SJSA1 (cell line): ENCODE results near the gene ST7. TPM values are rescaled to one million over a fixed set of nuclear protein-coding genes. Genes with fewer than 3 reads are reported as not detected.

Source experiments
- DNase-seq, 2 experiments: peaks; one replicate each; pipeline ENCODE4 v3.0.0-alpha.2; 2015 to 2020; ENCODE audit warnings: low spot score in 2 of 2, low read depth in 1 of 2
- H3K27ac ChIP-seq: fragments of 250-450 bp; sonication (Bioruptor Pico); 2 replicates; pipeline ENCODE4 v1.5.1; 2020; ENCODE audit warnings: mild to moderate bottlenecking, moderate library complexity
- H3K27me3 ChIP-seq: fragments of 250-450 bp; sonication (Bioruptor Pico); replicated peaks from 2 replicates; pipeline ENCODE4 v1.5.1; 2020; ENCODE audit warnings: mild to moderate bottlenecking, moderate library complexity
- H3K36me3 ChIP-seq: fragments of 250-450 bp; sonication (Bioruptor Pico); 2 replicates; pipeline ENCODE4 v1.5.1; 2020; ENCODE audit warnings: mild to moderate bottlenecking
- H3K4me1 ChIP-seq: fragments of 250-450 bp; sonication (Bioruptor Pico); replicated peaks from 2 replicates; pipeline ENCODE4 v1.6.1; 2021; ENCODE audit warnings: mild to moderate bottlenecking
- H3K4me3 ChIP-seq: fragments of 250-450 bp; sonication (Bioruptor Pico); 2 replicates; pipeline ENCODE4 v1.5.1; 2020; ENCODE audit warnings: mild to moderate bottlenecking
- H3K9me3 ChIP-seq: fragments of 250-450 bp; sonication (Bioruptor Pico); replicated peaks from 2 replicates; pipeline ENCODE4 v1.5.1; 2020; ENCODE audit warnings: mild to moderate bottlenecking
- total RNA-seq: library from RNA; depleted of rRNA; stranded (reverse); fragments of >200 nt; shearing (Covaris generic); gene quantifications from 2 replicates; pipeline ENCODE4 v1.2.3, GENCODE V29; 2014

ST7 gene
- total RNA-seq, 1 experiment from 2014 or later: 14.7 TPM

DNA sequence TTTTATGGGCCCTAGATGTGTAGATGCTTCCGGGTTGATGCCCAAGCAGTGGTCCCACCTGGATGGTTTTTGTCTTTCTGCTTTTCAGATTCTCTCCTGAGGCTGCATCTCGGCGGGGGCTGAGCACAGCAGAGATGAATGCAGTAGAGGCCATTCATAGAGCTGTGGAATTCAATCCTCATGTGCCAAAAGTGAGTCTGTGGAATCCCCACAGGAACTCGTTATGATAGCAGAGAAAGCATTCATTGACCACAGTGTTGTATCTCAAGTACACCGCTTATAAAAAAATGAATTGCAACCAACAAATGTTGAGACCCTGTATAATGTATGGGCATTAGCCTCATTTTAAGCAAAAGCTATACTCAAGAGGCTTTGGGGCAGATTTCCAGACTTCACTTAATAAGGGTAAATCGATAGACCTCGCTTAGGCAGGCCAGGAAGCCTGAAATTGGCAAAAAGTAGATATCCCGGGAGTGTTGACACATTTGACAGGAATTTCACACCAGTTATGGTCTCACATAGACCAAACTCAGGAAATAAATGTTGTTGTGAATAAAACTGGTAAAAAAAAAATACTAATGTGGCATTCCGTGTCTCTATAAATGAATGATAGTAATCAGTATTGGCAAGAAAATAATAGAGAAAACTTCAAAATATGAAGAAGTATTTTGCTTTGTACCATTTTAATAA, 237.6 kb downstream of the ST7 start:
- H3K27ac ChIP-seq: no peak overlapping the region
- no peak overlapping the region for H3K4me3 ChIP-seq
- H3K9me3 ChIP-seq: no peaks in the 10 kb centered on the region
- DNase-seq: no peak
- peaks cover 8% of the 10 kb centered on the region for H3K4me1 ChIP-seq
- peaks cover 6% of the 10 kb centered on the region; the same call in 1 of the 2 replicates for H3K36me3 ChIP-seq
- H3K27me3 ChIP-seq: no peaks in the 10 kb centered on the region

GRCh38 chr7:117192108-117192507, 238.8 kb downstream of the ST7 start:
- Histone ChIP-seq H3K4me3 (no peak overlapping the region), H3K27me3 (no peaks in the 10 kb centered on the region), H3K9me3 (no peaks in the 10 kb centered on the region), H3K36me3 (peaks cover 6% of the 10 kb centered on the region; the same call in 1 of the 2 replicates), H3K27ac (no peak overlapping the region), H3K4me1 (peaks cover 8% of the 10 kb centered on the region)
- no peak for DNase-seq

- no peaks in the 10 kb centered on the region for H3K9me3 ChIP-seq
- peaks cover 6% of the 10 kb centered on the region; the same call in 1 of the 2 replicates for H3K36me3 ChIP-seq
- no peak overlapping the region for H3K4me3 ChIP-seq
- no peaks in the 10 kb centered on the region for H3K27me3 ChIP-seq
- H3K27ac ChIP-seq: no peak overlapping the region
- H3K4me1 ChIP-seq: peaks cover 8% of the 10 kb centered on the region
- DNase-seq: peak in 1 of 2 experiments; percentile 20
Observed at GRCh38 chr7:117193564-117193963, 240.3 kb downstream of the ST7 start.

GRCh38 chr7:117194445-117194844, 241.1 kb downstream of the ST7 start:
- Histone ChIP-seq H3K36me3 (peaks cover 6% of the 10 kb centered on the region; the same call in 1 of the 2 replicates), H3K27ac (no peak overlapping the region), H3K4me1 (peaks cover 8% of the 10 kb centered on the region), H3K9me3 (no peaks in the 10 kb centered on the region), H3K27me3 (no peaks in the 10 kb centered on the region), H3K4me3 (no peak overlapping the region)
- DNase-seq: no peak

- no peak for DNase-seq
- H3K4me1 ChIP-seq: peaks cover 8% of the 10 kb centered on the region
- H3K36me3 ChIP-seq: peaks cover 6% of the 10 kb centered on the region; the same call in 1 of the 2 replicates
- no peak overlapping the region for H3K27ac ChIP-seq
- H3K27me3 ChIP-seq: no peaks in the 10 kb centered on the region
- no peak overlapping the region for H3K4me3 ChIP-seq
- H3K9me3 ChIP-seq: no peaks in the 10 kb centered on the region
Observed at GRCh38 chr7:117195361-117196029, 242.2 kb downstream of the ST7 start.

- Histone ChIP-seq H3K9me3 (no peaks in the 10 kb centered on the region), H3K36me3 (no peaks in the 10 kb centered on the region), H3K4me1 (no peaks in the 10 kb centered on the region), H3K27ac (no peak overlapping the region), H3K4me3 (no peak overlapping the region), H3K27me3 (no peaks in the 10 kb centered on the region)
- no peak for DNase-seq
Observed at GRCh38 chr7:117200132-117200531, 246.8 kb downstream of the ST7 start.

DNA sequence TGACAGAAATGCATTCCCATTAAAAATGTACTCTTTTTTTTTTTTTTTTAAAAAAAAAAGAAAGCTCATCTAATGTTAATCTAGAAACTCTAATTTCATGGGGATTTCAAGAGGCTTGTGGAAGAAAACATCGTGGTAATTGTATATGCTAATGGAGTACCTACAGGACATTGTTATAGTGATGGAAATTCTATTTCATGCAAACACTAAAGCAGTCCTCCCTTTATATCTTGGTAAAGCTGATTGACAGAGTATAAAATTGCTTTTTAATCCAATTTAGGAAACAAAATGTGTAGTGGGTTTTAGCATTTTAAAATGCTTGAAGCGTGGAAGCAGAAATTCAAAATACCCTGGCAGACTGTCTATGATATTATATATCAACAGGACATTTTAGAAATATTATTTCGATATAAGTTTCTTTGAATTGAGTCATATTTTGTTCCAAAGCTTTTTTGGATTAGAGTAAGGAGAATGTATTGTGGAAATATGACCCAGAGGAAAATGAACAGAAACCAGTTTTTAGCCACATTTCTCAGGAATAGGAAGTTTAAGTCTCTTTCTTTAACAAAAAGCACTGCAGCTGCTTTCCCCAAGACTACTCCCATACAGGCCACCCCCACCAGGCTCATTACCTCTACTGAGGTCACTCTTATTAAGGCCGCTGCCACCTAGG, 247.6 kb downstream of the ST7 start:
- H3K4me1 ChIP-seq: no peaks in the 10 kb centered on the region
- no peaks in the 10 kb centered on the region for H3K27me3 ChIP-seq
- no peak overlapping the region for H3K27ac ChIP-seq
- DNase-seq: no peak
- H3K36me3 ChIP-seq: no peaks in the 10 kb centered on the region
- H3K9me3 ChIP-seq: no peaks in the 10 kb centered on the region
- no peak overlapping the region for H3K4me3 ChIP-seq

DNA sequence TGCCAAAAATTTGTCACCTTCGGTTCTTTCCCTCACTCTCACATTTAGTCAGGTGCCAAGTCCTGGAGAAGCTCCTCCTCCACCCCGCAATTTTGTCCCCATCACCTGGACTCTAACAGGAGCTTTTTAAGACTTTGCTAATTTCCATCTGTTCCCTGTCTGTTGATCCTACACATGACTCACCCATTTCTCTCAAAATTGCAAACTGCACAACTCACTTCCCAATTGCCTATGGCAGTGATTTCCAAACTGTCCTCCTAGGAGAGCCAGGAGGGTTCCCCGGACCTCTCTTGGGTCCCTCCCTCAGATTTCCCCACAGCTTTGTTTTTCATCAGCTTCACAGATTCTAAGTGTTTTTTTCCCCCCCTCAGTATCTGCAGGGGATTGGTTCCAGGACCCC, 249.2 kb downstream of the ST7 start:
- no peaks in the 10 kb centered on the region for H3K9me3 ChIP-seq
- no peaks in the 10 kb centered on the region for H3K27me3 ChIP-seq
- no peak overlapping the region for H3K4me3 ChIP-seq
- no peak for DNase-seq
- no peaks in the 10 kb centered on the region for H3K4me1 ChIP-seq
- no peaks in the 10 kb centered on the region for H3K36me3 ChIP-seq
- H3K27ac ChIP-seq: no peak overlapping the region

GRCh38 chr7:117203205-117203604, 249.9 kb downstream of the ST7 start:
- DNase-seq: no peak
- Histone ChIP-seq H3K27ac (no peak overlapping the region), H3K9me3 (no peaks in the 10 kb centered on the region), H3K4me3 (no peak overlapping the region), H3K36me3 (no peaks in the 10 kb centered on the region), H3K4me1 (no peaks in the 10 kb centered on the region), H3K27me3 (no peaks in the 10 kb centered on the region)

DNA sequence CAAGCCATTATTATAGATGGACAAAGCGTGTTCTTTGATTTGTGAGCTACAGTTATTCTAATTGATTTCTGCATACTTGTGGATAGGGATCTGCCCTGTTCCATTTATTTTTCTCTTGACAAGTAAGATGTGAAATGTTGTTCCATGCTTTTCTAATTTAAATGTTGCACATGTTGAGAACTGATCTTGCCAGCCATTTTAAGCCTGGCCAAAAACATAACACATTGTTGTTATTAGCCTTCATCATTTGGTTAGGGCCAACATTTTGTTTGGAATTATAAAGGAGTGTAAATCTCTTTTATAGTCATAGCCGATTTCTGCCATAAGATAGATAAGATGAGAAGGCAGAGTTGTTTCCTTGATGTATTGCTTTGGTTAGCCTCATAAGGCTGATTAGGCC, 252.6 kb downstream of the ST7 start:
- peaks cover 10% of the 10 kb centered on the region; the same call in 1 of the 2 replicates for H3K36me3 ChIP-seq
- H3K27me3 ChIP-seq: no peaks in the 10 kb centered on the region
- no peaks in the 10 kb centered on the region for H3K4me1 ChIP-seq
- H3K9me3 ChIP-seq: no peaks in the 10 kb centered on the region
- DNase-seq: no peak
- H3K27ac ChIP-seq: no peak overlapping the region
- no peak overlapping the region for H3K4me3 ChIP-seq

GRCh38 chr7:117208257-117208656, 255.0 kb downstream of the ST7 start:
- no peak overlapping the region for H3K4me3 ChIP-seq
- peaks cover 5% of the 10 kb centered on the region for H3K4me1 ChIP-seq

DNA sequence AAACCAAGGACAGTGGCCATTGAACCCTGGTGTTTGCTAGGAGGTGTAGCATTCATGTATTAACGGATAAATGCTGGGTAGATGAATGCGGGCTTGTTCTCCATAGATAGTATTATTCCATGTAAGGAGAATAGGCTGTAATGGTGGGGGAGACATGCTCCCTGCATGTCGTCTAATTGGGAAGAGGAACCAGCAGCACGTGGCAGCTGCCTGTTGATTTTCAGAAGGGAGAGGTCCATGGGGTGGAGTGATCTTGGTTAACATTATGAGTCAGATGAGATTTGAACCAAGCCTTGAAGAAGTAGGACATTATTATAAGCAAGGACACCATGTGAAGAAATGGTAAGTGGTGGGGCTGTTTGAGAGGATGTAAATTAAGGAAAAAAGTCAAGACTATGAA, 257.1 kb downstream of the ST7 start:
- peaks cover 10% of the 10 kb centered on the region for H3K4me1 ChIP-seq
- H3K27ac ChIP-seq: no peak overlapping the region
- peaks cover 10% of the 10 kb centered on the region; the same call in 1 of the 2 replicates for H3K36me3 ChIP-seq
- no peak overlapping the region for H3K4me3 ChIP-seq
- DNase-seq: no peak
- H3K27me3 ChIP-seq: no peaks in the 10 kb centered on the region
- no peaks in the 10 kb centered on the region for H3K9me3 ChIP-seq

More at GRCh38 chr7:117208257-117208656, 255.0 kb downstream of the ST7 start:
- Histone ChIP-seq H3K27me3 (no peaks in the 10 kb centered on the region), H3K9me3 (no peaks in the 10 kb centered on the region), H3K27ac (no peak overlapping the region), H3K36me3 (peaks cover 10% of the 10 kb centered on the region; the same call in 1 of the 2 replicates)
- DNase-seq: no peak

DNA sequence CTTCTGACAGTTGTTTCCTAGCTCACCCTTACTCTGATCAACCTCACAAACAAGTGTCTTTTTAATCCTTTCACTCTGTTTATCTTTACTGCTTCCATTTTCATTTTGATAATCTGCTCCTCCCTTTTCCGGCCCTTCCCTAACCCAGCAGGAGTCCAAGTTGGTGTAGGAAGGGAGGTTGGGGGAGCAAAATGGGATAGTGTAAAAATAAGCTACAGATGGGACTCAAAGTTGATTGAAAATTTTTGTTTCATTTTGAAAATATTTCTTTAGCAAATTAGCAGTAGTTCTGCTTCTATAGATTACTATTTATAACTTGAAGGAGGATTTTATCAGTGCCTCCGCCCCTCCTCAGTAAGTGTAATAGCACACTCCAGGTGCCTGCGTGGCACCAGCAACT, 257.6 kb downstream of the ST7 start:
- Histone ChIP-seq H3K27me3 (no peaks in the 10 kb centered on the region), H3K36me3 (peaks cover 10% of the 10 kb centered on the region; the same call in 1 of the 2 replicates), H3K4me3 (no peak overlapping the region), H3K9me3 (no peaks in the 10 kb centered on the region), H3K27ac (no peak overlapping the region), H3K4me1 (peaks cover 12% of the 10 kb centered on the region)
- DNase-seq: no peak

GRCh38 chr7:117211614-117212013, 258.3 kb downstream of the ST7 start:
- H3K9me3 ChIP-seq: no peaks in the 10 kb centered on the region
- H3K27ac ChIP-seq: no peak overlapping the region
- peaks cover 10% of the 10 kb centered on the region; the same call in 1 of the 2 replicates for H3K36me3 ChIP-seq
- H3K4me3 ChIP-seq: no peak overlapping the region
- no peaks in the 10 kb centered on the region for H3K27me3 ChIP-seq
- H3K4me1 ChIP-seq: peaks cover 19% of the 10 kb centered on the region
- DNase-seq: no peak
